K562 (cell line): ENCODE data around the gene CLDN25. TPM values are rescaled to one million over a fixed set of nuclear protein-coding genes. Genes with fewer than 3 reads are reported as not detected.

Source experiments
- AFF1 ChIP-seq, 2 experiments: fragments of 450-650 bp; IDR thresholded peaks; 2 replicates each; pipeline ENCODE4 v1.6.1; 2018; ENCODE audit warnings: mild to moderate bottlenecking in 2 of 2, low read depth in 1 of 2; ENCODE audit not compliant: partially characterized antibody in 2 of 2
- GABPA ChIP-seq: fragments of 200-800 bp; sonication (Bioruptor generic); conservative IDR thresholded peaks from 2 replicates; pipeline ENCODE4 v1.6.1; 2016; ENCODE audit warnings: low read depth, missing genetic modification characterization, missing compliant biosample characterization
- GTF2F1 ChIP-seq: IDR thresholded peaks from 2 replicates; pipeline ENCODE4 v1.6.1; 2011; ENCODE audit warnings: low read depth, low read length, improper control_type of control experiment
- HDGF ChIP-seq: fragments of 450-650 bp; IDR thresholded peaks from 2 replicates; pipeline ENCODE4 v1.6.1; 2016
- HMG20A ChIP-seq: fragments of 450-650 bp; formaldehyde crosslinking; conservative IDR thresholded peaks from 2 replicates; pipeline ENCODE4 v1.4.0; 2020; ENCODE audit warnings: mild to moderate bottlenecking, mixed read lengths
- KAT7 ChIP-seq: sonication (generic); formaldehyde crosslinking; IDR thresholded peaks from 2 replicates; pipeline ENCODE4 v1.8.0; 2022; ENCODE audit warnings: missing genetic modification reagents, mild to moderate bottlenecking, borderline replicate concordance
- KHSRP ChIP-seq: fragments of 450-650 bp; IDR thresholded peaks from 2 replicates; pipeline ENCODE4 v1.6.1; 2017
- MEIS2 ChIP-seq: fragments of 450-650 bp; IDR thresholded peaks from 2 replicates; pipeline ENCODE4 v1.6.1; 2014; ENCODE audit warnings: mild to moderate bottlenecking; ENCODE audit not compliant: partially characterized antibody
- MNT ChIP-seq, 2 experiments: fragments of 450-650 bp; conservative IDR thresholded peaks; 2 replicates each; pipeline ENCODE4 v1.6.1; 2017; ENCODE audit warnings: mild to moderate bottlenecking in 2 of 2, moderate library complexity in 2 of 2
- NFATC3 ChIP-seq: fragments of 450-650 bp; IDR thresholded peaks from 2 replicates; pipeline ENCODE4 v1.6.1; 2017; ENCODE audit warnings: mild to moderate bottlenecking
- NR0B1 ChIP-seq: fragments of 450-650 bp; IDR thresholded peaks from one replicate; pipeline ENCODE4 v1.6.1; 2018; ENCODE audit warnings: mild to moderate bottlenecking, moderate library complexity; ENCODE audit not compliant: partially characterized antibody
- POLR2AphosphoS5 ChIP-seq: IDR thresholded peaks from 2 replicates; pipeline ENCODE4 v1.6.1; 2011; ENCODE audit warnings: mild to moderate bottlenecking, low read depth, low read length, moderate library complexity; ENCODE audit not compliant: control insufficient read depth, insufficient read depth
- SRSF1 ChIP-seq: fragments of 200-400 bp; formaldehyde crosslinking; IDR thresholded peaks from 2 replicates; pipeline ENCODE4 v1.6.1; 2017; ENCODE audit warnings: mild to moderate bottlenecking, low read depth, low read length, moderate library complexity
- XRCC5 ChIP-seq: fragments of 200-400 bp; formaldehyde crosslinking; IDR thresholded peaks from 2 replicates; pipeline ENCODE4 v1.6.1; 2017; ENCODE audit warnings: low read depth, mild to moderate bottlenecking, low read length
- ZNF133 ChIP-seq: fragments of 250-450 bp; sonication (Bioruptor Pico); IDR thresholded peaks from 2 replicates; pipeline ENCODE4 v1.4.0; 2020; ENCODE audit warnings: mild to moderate bottlenecking
- ZNF212 ChIP-seq: fragments of 450-650 bp; formaldehyde crosslinking; IDR thresholded peaks from 2 replicates; pipeline ENCODE4 v1.4.0; 2020; ENCODE audit warnings: mild to moderate bottlenecking
- ZNF280A ChIP-seq: fragments of 450-650 bp; IDR thresholded peaks from 2 replicates; pipeline ENCODE4 v1.6.1; 2018; ENCODE audit warnings: mild to moderate bottlenecking, low read depth; ENCODE audit not compliant: partially characterized antibody
- ZNF431 ChIP-seq: sonication (generic); formaldehyde crosslinking; IDR thresholded peaks from 2 replicates; pipeline ENCODE4 v1.8.0; 2022; ENCODE audit warnings: mild to moderate bottlenecking, missing genetic modification reagents
- ZNF644 ChIP-seq: fragments of 200-800 bp; sonication (Bioruptor generic); IDR thresholded peaks from 2 replicates; pipeline ENCODE4 v1.6.1; 2016; ENCODE audit warnings: low read depth, missing genetic modification characterization, missing compliant biosample characterization
- polyA plus RNA-seq, 8 experiments: library from polyadenylated mRNA; depleted of rRNA in 4 of 8; stranded (reverse) in 5 of 8; unstranded in 3 of 8; fragments of >200 nt; fragmentation: Nextera tagmentation in 2 of 8; fragmentation: Illumina TruSeq in 1 of 8; extraction: Ambion mirVana in 2 of 8; extraction: Trizol in 1 of 8; gene quantifications; 2 replicates each; pipeline versions ENCODE4 v1.2.1 to v1.2.3, GENCODE V29; 2011 to 2014; ENCODE audit warnings: inconsistent platforms in 1 of 8, missing spikeins in 1 of 8
- total RNA-seq, 7 experiments: library from RNA; depleted of rRNA in 6 of 7; stranded (reverse); fragments of >200 nt in 6 of 7; fragmentation: Illumina TruSeq in 2 of 7; extraction: Trizol in 2 of 7; gene quantifications; 2 replicates each; pipeline versions ENCODE4 v1.2.1 to v1.2.3, GENCODE V29; 2011 to 2021; ENCODE audit warnings: low replicate concordance in 1 of 7

CLDN25 gene
- total and polyA plus RNA-seq, 9 of the 15 experiments (the other 6 are each of a cell fraction or from before 2014, with no cell fraction given): not detected

- TF ChIP-seq ZNF133 (CRISPR knock-in tag): no peak
- TF ChIP-seq MEIS2: no peak
- TF ChIP-seq ZNF431: no peak
- TF ChIP-seq ZNF212: no peak
- no peak; the same call in 1 of the 2 replicates for TF ChIP-seq HMG20A (CRISPR knock-in tag)
- peak; percentile 61; the same call in 1 of the 2 replicates for TF ChIP-seq ZNF644 (tag)
- TF ChIP-seq MNT (conservative IDR thresholded peaks at IDR 0.05): peak; percentile 63 to 77
- no peak for TF ChIP-seq KAT7 (CRISPR knock-in tag)
- peak; percentile 60; the same call in 1 of the 2 replicates for TF ChIP-seq HDGF
- TF ChIP-seq AFF1 (IDR thresholded peaks at IDR 0.05; ENCODE audit: low read depth in 1 of 2, partially characterized antibody in 2 of 2): peak; percentile 18 to 96
- TF ChIP-seq NR0B1: no peak
- TF ChIP-seq ZNF280A: no peak
- peak; percentile 59 for TF ChIP-seq GABPA (tag)
- TF ChIP-seq SRSF1: no peak
- TF ChIP-seq NFATC3: no peak
- TF ChIP-seq XRCC5: peak; percentile 72
- TF ChIP-seq KHSRP: no peak
- no peak for TF ChIP-seq POLR2AphosphoS5
- TF ChIP-seq GTF2F1: no peak
Measured at GRCh38 chr11:113773416-113774173, 6.0 kb upstream of the CLDN25 start, which contains the start of gene ZW10 (continued).
